GM12891 (cell line): Measurements from ENCODE around the gene FAM168A.
"Not testable (repeated sequence)": the region's sequence is repeated elsewhere in the genome, so short reads cannot be mapped to it uniquely, and the experiment has no call there.

ENCODE experiments used
- DNase-seq: peaks from one replicate; pipeline ENCODE4 v3.0.0; 2011; ENCODE audit warnings: low spot score; ENCODE audit not compliant: insufficient read length
- FAIRE-seq: peaks from 2 replicates; lab custom pipeline; 2011; peaks lifted over from hg19 to GRCh38; lab: Jason Lieb, UNC
- PAX5 ChIP-seq: IDR thresholded peaks from 2 replicates; pipeline ENCODE4 v1.6.1; 2011; ENCODE audit warnings: low read length, moderate library complexity, mild to moderate bottlenecking; ENCODE audit not compliant: insufficient read depth, severe bottlenecking
- POLR2A ChIP-seq: IDR thresholded peaks from 2 replicates; pipeline ENCODE4 v1.6.1; 2011; ENCODE audit warnings: low read depth, low read length, control low read depth
- POLR2AphosphoS5 ChIP-seq: IDR thresholded peaks from 2 replicates; pipeline ENCODE4 v1.6.1; 2011; ENCODE audit warnings: low read depth, low read length, control low read depth
- POU2F2 ChIP-seq: IDR thresholded peaks from 2 replicates; pipeline ENCODE4 v1.6.1; 2011; ENCODE audit warnings: low read depth, mild to moderate bottlenecking, control low read depth, low read length, moderate library complexity
- SPI1 ChIP-seq: IDR thresholded peaks from 2 replicates; pipeline ENCODE4 v1.6.1; 2011; ENCODE audit warnings: low read depth, low read length, control low read depth
- TAF1 ChIP-seq: IDR thresholded peaks from 2 replicates; pipeline ENCODE4 v1.6.1; 2011; ENCODE audit warnings: low read depth, low read length, control low read depth

The FAM168A gene

DNA sequence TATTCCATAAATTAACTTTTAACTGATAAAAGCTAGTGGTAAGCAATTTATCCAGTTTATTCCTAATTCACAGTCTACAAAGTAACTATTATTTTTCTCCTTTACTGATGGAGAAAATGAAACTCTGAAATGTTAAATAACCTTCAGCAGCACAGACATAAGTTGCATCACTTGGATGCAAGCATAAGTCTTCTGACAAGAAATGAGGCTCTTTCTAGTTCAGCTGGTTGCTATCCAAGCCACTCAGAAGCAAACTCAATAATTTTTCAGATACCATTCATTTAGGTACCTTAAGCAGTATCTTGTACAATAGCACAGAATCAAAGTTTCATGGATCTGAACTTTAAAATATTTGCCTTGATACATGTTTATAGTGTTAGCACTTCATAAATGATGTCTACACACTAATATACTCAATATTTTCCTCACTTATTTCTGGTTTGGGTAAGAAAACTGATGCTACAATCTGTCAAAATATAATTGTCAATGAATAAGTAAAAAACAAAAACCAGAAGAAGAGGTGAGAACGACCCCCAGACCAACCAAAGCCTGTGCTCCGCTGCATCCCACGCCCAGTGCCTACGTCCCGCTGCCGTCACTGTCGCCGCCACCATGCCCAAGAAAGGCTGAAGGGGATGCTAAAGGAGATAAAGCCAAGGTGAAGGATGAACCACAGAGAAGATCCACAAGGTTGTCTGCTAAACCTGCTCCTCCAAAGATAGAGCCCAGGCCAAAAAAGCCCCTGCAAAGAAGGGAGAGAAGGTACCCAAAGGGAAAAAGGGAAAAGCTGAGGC, 18.1 kb downstream of the FAM168A start:
- no peak for FAIRE-seq
- DNase-seq = no peak
- TF ChIP-seq SPI1 = no peak
- no peak for TF ChIP-seq POLR2A
- TF ChIP-seq PAX5 = no peak

DNA sequence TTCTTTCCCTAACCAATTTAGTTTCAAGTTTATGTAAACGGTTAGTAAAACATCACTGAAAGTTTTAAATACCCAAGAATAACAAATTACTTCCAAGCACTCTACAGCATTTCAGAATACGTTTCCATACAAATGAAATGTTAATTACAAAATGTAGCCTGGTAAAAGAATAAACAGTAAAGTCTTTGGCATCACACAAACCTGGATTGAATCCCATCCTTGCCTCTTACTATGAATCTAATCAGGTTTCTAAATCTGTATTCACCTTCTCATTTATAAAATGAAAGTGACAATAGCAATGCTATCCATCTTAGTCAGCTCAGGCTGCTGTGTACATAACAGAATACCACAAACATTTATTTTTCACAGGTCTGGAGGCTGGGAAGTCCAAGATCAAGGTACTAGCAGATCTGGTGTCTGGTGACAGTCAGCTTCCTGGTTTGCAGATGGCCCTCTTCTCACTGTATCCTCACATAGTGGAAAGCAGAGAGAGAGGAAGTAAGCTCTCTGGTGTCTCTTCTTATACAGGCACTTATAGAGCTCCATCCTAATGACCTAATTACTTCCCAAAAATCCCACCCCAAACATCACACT, 19.2 kb downstream of the FAM168A start:
- TF ChIP-seq POLR2AphosphoS5 (no peak), SPI1 (peak; percentile 64)
- FAIRE-seq (peak; percentile 61), DNase-seq (no peak)

DNA sequence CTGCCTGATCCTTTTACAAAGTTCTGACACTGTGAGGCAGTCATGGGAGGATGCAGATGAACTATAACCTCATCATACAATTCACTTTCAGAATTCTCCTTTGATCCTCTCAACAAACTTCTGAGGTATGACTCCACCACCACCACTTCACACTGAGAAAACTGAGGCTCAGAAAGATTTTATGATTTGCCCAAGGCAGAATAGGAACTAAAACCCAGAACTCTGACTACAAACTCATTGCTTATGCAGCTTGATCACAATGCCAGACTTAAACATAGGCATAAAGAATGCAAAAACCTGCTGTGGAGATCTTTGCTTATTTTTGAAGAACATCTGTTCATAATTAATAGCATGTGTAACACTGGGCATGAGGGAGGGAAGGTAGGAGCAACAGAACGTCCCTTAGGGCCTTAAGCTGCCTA, 20.4 kb downstream of the FAM168A start:
- FAIRE-seq (peak; percentile 9), DNase-seq (no peak)
- TF ChIP-seq SPI1 = no peak
- peak; percentile 42 for TF ChIP-seq PAX5

DNA sequence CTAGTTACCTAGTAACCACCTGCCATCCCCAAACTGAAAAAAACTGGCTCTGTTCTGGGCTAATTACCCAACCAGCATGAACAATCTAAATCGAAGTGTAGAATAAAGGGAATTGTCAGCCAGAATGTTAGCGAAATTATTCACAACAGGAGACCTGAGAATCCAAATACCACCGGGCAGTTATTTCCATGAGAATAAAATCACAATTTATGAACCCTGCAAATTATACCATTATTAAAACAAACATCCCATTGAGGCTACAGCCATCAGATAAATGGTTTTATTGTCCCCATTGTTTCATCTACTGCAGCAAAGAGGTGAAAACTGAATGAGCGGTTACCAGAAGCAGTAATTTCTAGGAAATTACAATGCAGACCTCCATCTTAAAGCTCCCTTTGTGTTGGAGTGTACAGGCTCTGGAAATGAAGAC, 21.7 kb downstream of the FAM168A start:
- FAIRE-seq (no peak), DNase-seq (no peak)
- TF ChIP-seq POU2F2 (no peak), SPI1 (no peak), PAX5 (no peak), POLR2AphosphoS5 (no peak), POLR2A (no peak), TAF1 (no peak)

DNA sequence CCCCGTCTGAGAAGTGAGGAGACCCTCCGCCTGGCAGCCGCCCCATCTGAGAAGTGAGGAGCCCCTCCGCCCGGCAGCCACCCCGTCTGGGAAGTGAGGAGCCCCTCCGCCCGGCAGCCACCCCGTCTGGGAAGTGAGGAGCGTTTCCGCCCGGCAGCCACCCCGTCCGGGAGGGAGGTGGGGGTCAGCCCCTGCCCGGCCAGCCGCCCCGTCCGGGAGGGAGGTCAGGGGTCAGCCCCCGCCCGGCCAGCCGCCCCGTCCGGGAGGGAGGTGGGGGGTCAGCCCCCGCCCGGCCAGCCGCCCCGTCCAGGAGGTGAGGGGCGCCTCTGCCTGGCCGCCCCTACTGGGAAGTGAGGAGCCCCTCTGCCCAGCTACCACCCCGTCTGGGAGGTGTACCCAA, 25.9 kb downstream of the FAM168A start:
- not testable (repeated sequence) for DNase-seq, FAIRE-seq

DNA sequence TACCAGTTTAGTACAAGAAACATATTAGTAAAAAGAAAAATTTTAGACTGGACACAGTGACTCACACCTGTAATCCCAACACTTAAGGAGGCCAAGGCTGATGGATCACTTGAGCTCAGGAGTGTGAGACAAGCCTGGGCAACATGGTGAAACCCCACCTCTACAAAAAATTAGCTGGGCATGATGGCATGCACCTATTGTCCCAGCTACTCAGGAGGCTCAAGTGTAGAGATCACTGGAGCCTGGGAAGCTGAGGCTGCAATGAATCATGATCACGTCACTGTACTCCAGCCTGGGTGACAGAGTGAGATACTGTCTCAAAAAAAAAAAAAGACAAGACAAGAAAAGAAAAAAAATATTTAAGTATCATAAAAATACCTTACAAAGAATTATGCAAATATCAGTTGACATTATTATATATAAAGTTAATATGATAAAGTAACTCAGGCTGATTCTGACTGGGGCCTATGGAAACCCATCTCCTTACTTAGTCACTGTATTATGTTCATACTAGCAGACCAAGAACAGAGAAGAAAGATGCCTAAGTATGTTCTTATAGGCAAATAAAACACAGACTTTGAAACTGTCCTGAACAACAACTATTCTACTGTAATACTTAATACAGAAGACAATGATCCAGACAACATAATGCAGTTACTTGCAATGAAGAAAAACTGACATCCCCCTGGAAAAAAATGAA, 27.3 kb downstream of the FAM168A start:
- no peak for TF ChIP-seq SPI1
- TF ChIP-seq POU2F2 = no peak
- no peak for TF ChIP-seq POLR2A
- FAIRE-seq (no peak), DNase-seq (no peak)

DNA sequence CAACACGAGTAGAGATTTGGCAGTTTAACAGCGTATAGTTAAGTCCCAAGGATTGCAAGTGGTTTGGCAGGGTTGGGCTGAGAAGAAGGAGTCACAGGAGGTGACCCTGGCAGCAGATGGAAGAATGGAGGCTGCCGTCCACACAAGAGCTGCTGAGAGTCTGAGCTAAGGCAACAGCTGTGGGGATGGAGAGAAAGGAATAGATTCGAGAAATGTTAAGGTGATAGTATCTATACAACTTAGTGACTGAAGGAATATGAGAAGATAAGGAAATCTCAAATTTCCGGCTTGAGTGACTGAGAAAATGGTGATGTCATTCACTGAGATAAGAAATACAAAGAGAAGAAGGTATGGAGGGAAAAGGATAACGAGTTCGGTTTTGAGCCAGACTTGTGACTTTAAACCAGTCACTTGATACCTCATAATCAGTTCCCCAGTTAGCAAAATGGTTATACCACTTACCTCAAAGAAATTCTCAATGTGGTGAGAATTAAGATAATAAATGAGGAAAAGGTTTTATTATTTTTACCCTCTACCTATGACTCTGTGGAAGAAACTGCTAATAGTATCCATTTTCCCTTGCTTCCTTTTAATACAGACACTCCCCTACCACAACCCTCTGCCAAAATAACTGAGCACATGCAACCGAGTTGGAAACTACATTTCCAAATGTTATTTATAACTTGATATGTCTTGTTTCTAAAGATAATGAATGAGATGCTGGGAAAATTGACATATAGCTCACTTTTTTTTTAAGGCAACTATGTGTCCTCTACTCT, 30.7 kb downstream of the FAM168A start:
- DNase-seq (no peak), FAIRE-seq (no peak)
- TF ChIP-seq POLR2A (no peak), POLR2AphosphoS5 (no peak), SPI1 (no peak), TAF1 (no peak), PAX5 (no peak), POU2F2 (no peak)

DNA sequence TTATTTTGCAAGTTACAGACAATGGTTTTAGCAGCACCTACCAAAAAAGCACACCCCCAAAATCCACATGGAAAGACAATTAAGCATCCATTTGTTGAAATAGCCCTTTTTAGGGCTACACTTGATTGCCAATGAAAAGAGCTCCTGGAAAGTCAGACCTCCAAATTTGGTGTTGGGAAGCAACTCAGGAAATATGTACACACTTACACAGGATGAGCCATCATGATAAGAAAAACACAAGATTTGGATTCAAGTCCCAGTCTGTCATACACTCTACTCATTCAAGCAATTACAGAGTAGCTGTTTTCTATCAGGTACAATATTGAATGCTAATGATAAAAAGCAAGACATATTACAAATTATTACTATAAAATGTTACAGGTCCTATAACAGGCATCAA, 31.5 kb downstream of the FAM168A start:
- DNase-seq (no peak), FAIRE-seq (peak; percentile 20)
- TF ChIP-seq TAF1 = no peak
- no peak for TF ChIP-seq SPI1
- TF ChIP-seq PAX5 = no peak
- TF ChIP-seq POU2F2 = no peak
- no peak for TF ChIP-seq POLR2A
- no peak for TF ChIP-seq POLR2AphosphoS5

DNA sequence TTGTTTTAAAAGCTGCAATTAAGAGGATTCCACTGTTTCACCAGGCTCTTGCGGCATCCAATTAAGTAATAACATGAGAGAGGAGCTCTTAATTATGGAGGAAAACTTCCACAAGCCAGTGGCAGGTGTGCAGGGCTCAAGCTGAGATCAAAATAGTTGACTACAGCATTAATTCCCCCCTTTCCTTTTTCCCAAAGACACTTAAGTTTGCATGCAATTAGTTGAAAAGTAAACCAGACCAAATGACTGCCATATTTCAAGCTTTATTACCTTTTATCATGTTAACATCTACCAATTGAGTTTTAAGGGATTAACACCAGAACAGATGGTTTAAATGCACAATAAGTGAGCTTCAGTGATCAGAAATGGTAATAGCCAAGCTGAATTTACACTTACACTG, 32.1 kb downstream of the FAM168A start:
- DNase-seq = no peak
- no peak for FAIRE-seq
- TF ChIP-seq POU2F2 (no peak), TAF1 (no peak), POLR2A (no peak), PAX5 (no peak), POLR2AphosphoS5 (no peak), SPI1 (no peak)

DNA sequence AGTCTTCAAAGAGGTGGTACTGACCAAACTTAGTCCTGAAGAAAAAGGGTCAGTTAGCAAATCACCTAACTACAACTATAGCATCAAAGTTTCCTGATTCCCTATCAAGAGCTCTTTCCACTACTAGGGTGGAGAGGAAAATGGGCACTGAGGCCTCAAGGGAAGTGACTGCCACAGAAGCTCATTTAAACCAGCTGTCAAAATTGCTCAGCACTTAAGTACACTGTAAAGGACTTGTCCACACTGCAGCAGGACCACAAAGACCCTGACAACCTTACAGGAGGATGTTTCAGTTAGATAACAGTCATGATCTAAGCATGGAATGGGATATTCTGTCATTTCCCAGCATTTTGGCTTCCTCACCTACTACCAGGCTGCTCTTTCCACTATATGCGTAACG, 33.0 kb downstream of the FAM168A start:
- TF ChIP-seq SPI1 (no peak), TAF1 (no peak), PAX5 (no peak), POLR2A (no peak), POU2F2 (no peak), POLR2AphosphoS5 (no peak)
- DNase-seq (no peak), FAIRE-seq (peak; percentile 68)
